Cortex of kidney (tissue), 1 donor: ENCODE measurements around the gene TRAPPC10.

Experiments
- DNase-seq: peaks from one replicate; lab custom pipeline; 2025; lab: John Stamatoyannopoulos, UW

The TRAPPC10 gene

GRCh38 chr21:43983390-43983789, 28.7 kb upstream of the TRAPPC10 start:
- no peak for DNase-seq

DNA sequence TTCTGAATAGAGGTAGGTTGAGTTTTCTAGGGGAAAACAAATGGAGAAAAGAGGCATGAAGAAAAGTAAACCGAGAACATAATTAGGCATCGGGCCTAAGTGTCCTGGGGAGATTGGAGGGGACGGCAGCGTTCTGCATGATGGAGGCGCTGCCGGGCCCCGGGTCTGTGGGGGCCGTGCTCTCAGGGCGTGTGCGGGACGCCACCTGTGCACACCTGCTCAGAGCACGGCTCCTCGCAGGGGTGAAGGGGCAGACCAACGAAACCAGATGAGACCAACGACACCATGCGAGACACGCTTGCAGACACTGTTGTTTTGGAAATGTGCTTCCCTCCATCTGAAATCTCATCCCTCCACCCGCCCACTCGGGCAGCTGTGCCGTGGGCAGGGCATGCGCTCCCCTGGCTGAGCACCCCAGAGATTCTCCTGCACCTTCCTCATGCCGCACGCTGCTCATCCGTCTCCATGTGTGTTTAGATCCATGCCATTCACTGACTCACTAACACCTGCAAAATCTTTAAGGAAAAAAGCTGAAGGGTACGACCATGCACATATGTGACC, 28.2 kb upstream of the TRAPPC10 start:
- DNase-seq: no peak

DNA sequence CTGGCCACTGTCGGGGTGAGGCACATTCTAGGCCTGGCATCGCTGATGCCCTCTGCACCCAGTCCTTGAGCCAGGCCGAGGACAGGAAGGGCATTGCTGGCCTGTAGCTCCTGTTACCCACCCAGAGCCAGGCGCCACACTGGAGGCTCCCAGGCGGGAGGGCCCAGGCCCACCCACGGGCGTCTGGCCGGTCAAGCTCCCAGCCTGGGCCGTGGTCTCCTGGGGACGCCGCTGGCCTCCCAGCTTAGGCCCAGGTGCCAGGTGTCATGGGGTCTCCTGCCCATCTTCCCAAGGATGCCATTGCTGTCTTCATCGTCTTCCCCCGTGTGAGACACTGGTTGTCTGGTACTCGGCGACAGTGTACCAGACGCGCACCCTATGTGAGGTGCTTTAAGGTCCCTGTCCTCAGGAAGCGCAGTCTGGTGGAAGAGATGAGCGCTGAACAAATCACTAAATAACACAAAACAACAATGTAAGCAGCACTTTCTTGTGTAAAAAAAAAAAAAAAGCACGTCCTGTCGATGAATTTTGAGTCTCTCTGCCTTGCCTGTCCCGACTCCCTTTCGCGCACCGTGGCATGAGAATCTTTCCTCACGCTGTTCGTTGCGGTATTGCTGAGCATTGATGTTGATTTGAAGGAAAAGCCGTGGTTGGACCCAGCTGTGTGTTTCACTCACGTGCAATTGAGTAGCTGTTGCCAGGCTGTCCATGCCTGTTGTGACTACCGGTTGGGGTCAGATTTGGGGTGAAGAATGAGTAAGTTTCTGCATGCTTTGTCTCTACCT, 27.0 kb upstream of the TRAPPC10 start:
- no peak for DNase-seq

GRCh38 chr21:43985690-43986251, 26.3 kb upstream of the TRAPPC10 start:
- DNase-seq: no peak

GRCh38 chr21:43986544-43987451, 25.3 kb upstream of the TRAPPC10 start:
- DNase-seq: no peak

- no peak for DNase-seq
These were observed 24.6 kb upstream of the TRAPPC10 start for GRCh38 chr21:43987509-43987908.

DNA sequence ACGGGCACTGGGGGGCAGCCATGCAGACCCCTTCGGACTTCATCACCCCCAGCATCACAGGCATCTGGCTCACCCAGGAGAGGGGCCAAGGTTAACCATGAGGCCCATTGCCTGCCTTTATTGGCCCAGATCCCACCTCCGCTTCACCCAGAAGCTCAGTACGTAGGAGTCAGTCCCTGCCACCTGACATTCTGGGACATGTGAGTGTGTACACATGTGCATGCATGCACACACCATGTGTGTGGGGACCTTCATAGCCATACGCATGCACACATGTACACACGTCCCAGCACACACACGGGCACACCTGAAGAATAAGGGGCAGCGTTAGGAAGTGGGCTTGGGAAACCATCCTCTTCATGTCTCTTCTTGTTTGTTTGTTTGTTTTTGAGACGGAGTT, 24.1 kb upstream of the TRAPPC10 start:
- no peak for DNase-seq

DNA sequence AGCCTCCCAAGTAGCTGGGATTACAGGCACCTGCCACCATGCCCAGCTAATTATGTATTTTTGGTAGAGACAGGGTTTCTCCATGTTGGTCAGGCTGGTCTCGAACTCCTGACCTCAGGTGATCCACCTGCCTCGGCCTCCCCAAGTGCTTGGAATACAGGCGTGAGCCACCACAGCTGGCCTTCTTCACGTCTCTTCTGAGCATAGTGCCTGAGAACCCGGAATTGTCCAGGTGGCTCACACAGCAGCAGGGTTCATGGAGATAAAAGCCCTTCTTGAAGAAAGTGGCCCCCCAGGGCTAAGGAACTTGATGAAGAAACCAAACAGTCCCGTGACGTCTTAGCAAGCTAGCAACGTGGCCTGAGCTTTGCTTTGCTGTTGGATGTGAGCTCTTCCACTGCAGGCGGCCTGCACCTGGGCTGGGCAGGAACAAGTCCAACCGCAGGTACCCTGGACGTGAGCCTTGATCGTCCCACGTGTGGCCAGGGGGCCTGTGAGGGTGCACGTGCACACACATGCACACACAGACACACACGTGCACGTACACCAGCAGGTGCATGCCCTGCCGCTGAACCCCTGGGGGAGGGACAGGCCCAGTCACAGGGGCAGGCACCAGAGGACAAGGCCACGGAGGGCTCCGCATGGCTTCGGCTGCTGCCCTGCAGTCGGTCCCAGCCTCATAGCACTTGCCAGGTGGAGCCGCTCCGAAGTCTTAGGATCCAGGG, 23.4 kb upstream of the TRAPPC10 start:
- no peak for DNase-seq

DNA sequence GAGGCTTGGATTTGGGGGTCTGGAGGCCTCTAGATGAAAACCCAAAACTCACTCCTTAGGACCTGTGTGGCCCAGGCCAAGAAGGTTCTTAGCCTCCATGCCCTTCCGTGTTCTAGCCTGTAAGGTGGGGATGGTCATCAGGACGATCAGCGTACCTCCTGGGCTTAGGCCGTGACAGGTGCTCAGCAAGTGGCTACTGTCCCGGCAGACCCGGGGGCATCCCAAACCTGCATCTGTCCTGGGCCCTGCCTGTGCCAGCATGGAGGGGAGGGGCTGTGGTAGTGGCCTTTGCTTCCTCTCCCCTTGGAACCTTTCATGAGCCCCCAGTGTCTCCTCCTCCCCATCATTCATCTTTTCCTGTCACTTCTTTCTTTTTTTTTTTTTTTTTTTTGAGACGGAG, 22.7 kb upstream of the TRAPPC10 start:
- no peak for DNase-seq

GRCh38 chr21:43991447-43991991, 20.6 kb upstream of the TRAPPC10 start:
- no peak for DNase-seq

DNA sequence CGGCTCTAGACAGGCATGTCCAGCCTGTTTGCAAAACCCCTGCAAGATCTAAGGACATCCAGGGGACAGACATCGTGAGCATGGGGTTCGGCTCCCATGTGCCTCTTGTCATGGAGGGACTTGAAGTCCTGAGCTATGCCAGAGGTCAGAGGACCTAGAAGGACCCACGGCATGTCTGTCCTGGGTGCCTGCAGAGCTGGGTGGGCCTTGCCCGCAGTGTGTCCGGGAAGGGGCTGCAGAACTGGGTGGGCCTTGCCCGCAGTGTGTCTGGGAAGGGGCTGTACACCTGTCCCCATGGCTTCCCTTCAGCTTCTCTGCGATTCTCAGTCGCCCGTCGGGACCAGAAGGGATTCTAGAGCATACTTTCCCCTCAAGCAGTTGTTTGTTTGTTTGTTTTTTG, 20.0 kb upstream of the TRAPPC10 start:
- DNase-seq: no peak

DNA sequence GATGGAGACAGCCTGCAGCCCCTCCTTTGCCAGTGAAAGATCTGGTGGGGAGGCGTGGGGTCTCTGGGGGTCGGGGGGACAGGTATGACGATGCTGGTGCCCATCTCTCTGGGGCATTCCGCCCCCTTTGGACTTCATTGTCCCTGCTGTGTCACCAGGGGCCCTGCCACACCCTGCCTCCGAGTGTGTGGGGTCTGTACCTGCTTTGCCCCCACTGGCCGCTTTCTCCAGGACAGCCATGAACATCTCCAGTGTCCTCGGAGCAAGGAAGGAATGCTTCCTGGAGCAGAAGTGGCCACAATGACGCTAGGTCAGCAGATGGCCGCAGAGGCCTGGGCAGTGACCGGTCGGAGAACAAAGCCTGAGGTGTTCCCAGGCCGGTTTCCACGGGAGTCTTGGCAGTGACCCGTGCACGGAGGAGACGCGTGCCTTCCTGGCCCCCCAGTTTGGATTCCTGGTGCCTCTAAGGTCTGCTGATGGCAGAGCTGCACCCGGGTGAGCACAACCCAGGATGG, 18.6 kb upstream of the TRAPPC10 start:
- no peak for DNase-seq

DNA sequence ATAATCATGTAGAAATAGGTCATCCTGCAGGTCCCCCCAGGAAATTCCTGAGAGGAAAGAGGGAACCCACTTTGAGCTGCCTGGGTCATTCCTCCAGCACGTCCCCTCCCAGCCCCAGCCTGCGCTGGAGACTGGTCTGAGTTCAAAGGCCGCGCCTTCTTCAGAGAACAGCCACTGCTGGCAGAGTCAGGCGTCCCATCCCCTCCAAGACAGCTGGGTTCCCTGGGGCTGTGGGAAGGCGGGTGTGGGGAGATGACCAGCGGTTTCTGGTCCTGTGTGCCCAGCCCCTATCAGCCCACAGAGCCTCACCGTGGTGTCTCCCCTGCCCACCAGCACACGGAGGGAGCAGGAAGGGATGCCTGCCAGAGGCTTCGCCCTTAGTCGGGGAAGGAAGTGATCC, 18.0 kb upstream of the TRAPPC10 start:
- no peak for DNase-seq

GRCh38 chr21:43994646-43995045, 17.5 kb upstream of the TRAPPC10 start:
- no peak for DNase-seq

- DNase-seq: no peak
These were observed 16.5 kb upstream of the TRAPPC10 start for GRCh38 chr21:43995521-43996105.

GRCh38 chr21:43997766-43998742, 14.1 kb upstream of the TRAPPC10 start:
- no peak for DNase-seq

DNA sequence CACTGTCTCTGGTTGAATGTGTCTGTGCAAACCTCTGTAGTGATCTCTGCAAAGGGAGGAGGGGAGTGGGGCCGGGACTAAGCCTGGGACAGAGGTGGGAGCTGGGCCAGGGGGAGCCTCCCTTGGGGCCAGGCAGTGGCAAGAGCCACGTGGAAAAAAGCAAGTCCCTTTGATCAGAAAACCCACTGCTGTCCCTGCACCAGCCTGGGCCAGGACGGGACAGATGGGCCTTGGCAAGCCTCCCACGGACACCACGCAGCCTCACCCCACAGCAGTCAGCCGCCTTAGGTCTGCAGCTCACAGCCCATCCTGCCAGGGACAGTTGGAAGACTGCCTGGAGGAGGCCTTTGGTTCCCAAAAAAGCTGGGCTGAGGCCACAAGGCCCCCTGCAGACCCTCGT, 11.7 kb upstream of the TRAPPC10 start:
- DNase-seq: no peak

DNA sequence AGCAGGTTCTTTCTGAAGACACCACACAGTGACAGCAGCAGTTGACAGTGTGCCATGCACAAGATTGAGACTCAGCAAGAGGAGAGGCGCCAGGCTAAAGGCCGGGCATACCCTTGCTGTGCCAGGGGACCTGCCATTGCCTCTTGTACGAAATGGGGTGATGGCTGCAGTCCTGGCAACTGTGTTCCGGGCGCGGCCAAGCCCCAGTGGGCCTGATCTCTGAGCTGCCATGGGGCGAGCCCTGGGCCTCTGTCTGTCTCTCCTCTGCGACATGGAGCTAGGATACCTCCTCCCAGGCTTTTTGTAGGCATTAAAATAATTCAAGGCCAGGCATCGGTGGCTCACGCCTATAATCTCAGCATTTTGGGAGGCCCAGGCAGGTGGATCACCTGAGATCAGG, 9.6 kb upstream of the TRAPPC10 start:
- DNase-seq: no peak

DNA sequence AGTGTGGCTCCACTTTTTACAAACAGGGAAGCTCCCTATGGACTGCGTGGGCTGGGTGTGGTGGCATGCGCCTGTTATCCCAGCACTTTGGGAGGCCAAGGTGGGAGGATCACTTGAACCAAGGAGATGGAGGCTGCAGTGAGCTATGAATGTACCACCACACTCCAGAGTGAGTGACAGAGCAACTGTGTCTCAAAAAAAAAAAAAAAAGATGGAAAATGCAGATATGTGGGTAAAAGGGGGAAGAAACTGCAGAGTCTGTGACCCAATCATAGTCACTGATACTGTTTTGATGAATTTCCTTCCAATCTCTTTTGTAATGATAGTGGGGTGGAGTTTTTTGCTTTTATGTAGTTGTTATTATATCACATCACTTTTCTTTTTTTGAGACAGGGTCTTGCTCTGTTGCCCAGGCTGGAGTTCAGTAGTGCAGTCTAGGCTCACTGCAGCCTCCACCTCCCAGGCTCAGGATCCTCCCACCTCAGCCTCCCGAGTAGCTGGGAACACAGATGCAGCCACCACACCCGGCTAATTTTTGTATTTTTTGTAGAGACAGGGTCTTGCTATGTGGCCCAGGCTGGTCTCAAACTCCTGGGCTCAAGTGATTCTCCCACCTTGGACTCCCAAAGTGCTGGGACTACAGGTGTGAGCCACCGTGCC, 8.7 kb upstream of the TRAPPC10 start:
- DNase-seq: no peak
